ENCODE measurements around the gene KDM2B.
"Not testable (repeated sequence)": the region's sequence is repeated elsewhere in the genome, so short reads cannot be mapped to it uniquely, and the experiment has no call there.

The KDM2B gene
- total RNA-seq, result 112 to 133 reads per million in 2 donors

DNA sequence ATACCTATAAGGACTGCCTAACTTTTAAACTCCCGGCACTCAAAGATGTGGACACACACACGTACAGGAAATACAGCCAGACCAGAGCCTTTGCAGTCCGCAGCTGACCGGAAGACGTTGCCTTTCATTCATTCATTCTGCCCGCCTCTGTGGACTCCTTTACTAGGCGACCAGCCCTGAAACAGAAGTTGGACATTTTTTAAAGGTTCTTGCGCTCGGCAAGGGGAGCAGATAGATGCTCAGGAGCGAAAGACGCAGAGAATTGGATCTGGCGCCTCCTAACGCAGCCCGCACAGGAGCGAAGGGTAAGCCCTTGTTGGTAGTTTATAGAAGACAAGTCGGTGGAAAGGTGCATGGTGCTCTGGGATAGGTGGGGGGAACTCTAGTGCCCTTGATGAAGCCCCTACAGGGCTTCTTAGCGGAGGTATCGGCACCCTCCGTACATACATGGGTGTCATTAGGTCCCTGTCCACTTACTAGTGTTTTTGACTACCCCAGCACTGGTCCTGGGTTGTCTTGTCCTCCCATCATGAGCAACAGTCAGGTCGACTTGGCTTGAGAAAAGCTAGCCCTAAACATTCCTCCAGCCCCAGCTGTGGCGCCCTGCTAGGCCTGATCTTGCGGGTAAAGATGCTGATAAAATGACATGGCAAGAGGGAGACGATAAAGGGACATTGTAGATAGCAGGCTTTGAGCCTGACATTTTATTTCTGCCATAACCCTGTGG is at the start of gene KDM2B:
TSS of gene KDM2B (minus strand) at position 65 of the 727 bp plus-strand sequence. CDS start 112 bp downstream, outside the sequence.
- DNase-seq, result no peak

GRCh38 chr12:121628536-121628935 is 47.7 kb upstream of the KDM2B start:
- DNase-seq, result no peak

GRCh38 chr12:121628037-121628436 is 47.2 kb upstream of the KDM2B start:
- no peak for DNase-seq

DNA sequence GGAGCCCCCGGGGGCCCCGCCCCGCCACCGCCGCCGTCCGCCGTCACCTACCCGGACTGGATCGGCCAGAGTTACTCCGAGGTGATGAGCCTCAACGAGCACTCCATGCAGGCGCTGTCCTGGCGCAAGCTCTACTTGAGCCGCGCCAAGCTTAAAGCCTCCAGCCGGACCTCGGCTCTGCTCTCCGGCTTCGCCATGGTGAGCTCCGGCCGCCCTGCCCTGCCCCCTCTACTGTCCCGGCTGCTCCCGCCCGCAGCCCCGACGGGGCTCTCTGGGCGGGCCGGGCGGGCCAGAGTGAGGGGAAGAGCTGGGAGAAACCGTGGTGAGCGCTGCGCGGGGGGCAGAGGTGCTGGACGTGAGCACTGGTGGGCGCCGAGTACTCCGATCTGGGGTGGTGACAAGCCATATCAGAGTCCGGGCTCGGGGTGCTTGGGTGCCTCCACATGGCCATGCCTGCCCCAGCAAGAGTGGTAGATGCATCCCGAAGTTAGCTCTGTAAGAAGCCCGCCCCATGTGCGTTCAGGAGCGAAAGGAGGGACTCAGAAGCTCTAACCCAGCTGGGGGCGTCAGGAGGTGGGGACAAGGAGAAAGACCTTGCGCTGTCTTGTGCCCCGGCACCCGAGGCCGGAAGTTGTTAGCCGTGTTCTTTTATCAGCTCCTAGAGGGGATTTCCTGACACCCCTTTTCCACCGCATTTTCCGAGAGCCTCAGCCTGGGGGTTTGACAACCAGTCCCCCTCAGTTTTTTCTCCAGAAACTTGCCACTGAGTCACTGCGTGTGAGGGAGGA is 46.2 kb upstream of the KDM2B start:
- DNase-seq, result peak; percentile 74

DNA sequence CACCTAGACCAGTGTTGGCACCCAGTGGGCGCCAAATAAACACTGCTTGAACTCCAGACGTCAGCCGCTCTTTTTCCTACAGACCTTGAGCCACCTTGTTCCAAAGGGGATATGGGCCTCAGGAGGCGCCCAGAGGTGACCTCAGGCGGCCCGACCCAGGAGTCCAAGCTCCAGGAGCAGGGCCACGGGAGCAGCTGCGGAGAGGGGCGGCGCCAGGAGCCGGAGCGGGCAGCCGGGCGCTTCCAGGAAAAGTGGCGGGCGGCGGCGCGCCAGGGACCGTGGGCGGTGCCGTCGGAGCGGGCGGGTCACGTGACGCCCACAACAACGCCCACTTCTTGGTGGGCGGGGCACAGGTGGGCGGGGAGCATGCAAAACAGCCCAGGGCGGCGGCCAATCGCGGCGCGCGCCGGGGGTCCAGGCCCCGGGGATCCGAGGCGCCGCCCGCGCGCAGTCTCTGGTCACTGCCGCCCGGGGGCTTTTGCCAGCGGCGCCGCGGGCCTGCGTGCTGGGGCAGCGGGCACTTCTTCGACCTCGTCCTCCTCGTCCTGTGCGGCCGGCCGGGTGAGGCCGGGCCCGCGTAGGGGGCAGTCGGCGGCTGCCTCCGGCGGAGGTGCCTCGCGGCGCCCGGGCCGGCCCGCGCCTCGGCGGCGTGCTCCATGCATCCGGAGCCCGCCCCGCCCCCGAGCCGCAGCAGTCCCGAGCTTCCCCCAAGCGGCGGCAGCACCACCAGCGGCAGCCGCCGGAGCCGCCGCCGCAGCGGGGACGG is 45.4 kb upstream of the KDM2B start, which contains the start of gene ORAI1:
TSS of gene ORAI1 (plus strand) at position 444 of the 766 bp plus-strand sequence.
- peak; percentile 96 for DNase-seq

DNA sequence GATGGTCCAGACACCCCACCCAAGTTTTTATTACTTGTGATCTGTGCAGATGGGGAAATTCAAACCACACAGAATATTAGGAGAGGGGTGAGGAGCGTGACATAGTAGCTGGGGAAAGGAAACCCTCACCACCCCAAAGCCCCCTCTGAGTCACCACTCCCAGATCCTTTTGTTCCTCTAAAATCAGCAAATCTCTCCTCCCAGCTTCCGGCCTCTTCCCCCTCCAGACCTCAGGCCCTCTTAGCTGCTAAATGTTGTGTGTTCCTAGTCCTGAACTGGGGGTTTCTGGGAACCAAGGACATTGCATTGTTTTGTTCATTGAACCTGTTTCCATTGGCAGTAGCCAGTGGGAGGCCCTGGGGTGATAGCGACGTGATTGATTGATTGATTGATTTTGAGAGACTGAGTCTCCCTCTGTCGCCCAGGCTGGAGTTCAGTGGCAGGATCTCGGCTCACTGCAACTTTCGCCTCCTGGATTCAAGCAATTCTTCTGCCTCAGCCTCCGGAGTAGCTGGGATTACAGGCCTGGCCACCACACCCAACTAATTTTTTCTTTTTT is 39.6 kb upstream of the KDM2B start:
- DNase-seq, result no peak

DNA sequence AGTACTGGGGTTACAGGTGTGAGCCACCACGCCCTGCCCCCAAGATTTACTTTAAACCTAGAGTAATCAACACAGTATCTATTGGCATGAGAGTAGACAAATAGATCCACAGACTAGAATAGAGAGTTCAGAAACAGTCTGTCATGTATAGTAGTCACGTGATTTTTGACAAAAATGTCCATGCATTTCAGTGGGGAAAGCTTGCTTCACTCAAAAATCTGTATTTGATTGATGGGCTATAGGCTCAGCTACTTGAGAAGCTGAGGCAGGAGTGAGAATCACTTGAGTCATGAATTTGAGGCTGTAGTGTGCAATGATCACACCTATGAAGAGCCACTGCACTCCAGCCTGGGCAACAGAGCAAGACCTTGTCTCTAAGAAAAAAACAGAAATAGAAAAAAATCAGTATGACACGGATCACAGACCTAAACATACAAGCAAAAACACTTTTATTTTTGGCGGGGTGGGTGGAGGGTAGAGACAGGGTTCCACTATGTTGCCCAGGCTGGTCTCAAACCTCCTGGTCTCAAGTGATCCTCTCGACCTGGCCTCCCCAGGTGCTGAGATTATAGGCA is 37.9 kb upstream of the KDM2B start:
- DNase-seq, result no peak

GRCh38 chr12:121614872-121615467 is 34.1 kb upstream of the KDM2B start:
- no peak for DNase-seq

DNA sequence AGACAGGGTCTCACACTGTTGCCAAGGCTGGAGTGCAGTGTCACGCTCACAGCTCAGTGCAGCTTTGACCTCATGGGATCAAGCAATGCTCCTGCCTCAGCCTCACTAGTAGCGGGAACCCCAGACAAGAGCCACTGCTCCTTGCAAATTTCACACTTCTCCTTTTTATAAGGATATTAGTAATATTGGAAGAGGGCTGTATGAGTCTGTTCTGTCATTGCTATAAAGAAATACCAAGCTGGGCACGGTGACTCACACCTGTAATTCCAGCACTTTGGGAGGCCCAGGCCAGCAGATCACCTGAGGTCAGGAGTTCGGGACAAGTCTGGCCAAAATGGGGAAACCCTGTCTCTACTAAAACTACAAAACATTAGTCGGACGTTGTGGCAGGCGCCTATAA is 32.6 kb upstream of the KDM2B start:
- DNase-seq, result no peak

DNA sequence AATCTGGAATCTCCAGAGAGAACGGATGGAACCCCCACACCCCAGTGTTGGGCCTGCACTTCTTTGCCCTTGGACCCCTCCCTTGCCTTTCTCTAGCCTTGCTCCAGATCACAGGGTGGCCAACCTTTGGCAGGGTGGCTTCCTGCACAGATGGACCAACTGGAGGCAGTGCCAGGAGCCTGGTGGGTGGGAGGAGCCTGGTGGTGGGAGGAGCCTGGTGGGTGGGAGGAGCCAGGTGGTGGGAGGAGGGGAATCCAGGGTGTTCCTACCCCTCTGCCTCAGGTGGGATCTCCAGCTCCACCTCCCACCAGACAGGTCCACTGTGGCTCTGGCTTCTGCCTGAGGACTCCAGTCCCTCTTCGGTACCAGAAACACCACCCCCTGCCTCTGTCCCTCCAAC is 30.5 kb upstream of the KDM2B start:
- DNase-seq, result no peak

GRCh38 chr12:121610239-121611149 is 29.7 kb upstream of the KDM2B start:
- no peak for DNase-seq

DNA sequence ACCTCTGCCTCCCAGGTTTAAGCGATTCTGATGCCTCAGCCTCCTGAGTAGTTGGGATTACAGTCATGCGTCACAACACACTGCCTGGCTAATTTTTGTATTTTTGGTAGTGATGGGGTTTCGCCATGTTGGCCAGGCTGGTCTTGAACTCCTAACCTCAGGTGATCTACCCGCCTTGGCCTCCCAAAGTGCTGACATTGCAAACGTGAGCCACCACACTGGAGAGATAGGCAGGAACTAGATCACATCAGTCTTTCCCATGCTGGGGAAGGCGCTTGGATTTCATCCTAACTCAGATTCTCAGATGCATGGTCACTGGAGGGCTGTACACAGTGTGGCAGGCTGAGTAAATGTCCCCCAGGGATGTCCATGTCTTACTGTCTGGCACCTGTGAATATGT is 27.5 kb upstream of the KDM2B start:
- no peak for DNase-seq

GRCh38 chr12:121603581-121603980 is 22.8 kb upstream of the KDM2B start:
- no peak for DNase-seq

- DNase-seq, result no peak
Measured at GRCh38 chr12:121602766-121603165, 21.9 kb upstream of the KDM2B start.

- DNase-seq, result no peak
Measured at GRCh38 chr12:121600702-121601336, 20.0 kb upstream of the KDM2B start.

GRCh38 chr12:121596526-121596925 is 15.7 kb upstream of the KDM2B start:
- no peak for DNase-seq

- DNase-seq, result no peak
Measured at GRCh38 chr12:121595520-121595919, 14.7 kb upstream of the KDM2B start.

DNA sequence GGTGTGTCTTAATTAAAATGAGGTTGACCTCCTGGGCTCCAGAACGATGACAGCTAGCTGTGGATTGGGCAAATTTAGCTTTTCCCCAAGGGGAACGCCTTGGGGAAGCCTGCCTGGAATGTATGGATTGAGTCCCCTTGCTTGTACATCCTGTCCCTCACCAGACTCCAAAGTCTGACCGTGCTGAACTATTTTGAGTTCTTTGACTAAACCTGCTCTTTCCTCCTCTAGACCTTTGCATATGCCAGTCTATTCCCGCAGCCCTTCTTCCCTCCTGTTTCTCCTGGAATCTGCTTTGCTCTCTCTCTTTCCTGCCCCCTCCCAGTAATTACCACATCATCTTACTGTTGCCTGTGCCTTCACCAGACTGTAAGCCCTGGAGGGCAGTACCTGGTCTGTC is 11.5 kb upstream of the KDM2B start:
- DNase-seq, result no peak

- peak; percentile 44 for DNase-seq
Measured at GRCh38 chr12:121590476-121591143, 9.8 kb upstream of the KDM2B start.

- DNase-seq, result not testable (repeated sequence)
Measured at GRCh38 chr12:121584885-121585284, 4.1 kb upstream of the KDM2B start.
